Raji (cell line): ENCODE data around the gene GAPDH.

Source experiments
- POLR2A ChIP-seq: IDR thresholded peaks from 2 replicates; pipeline ENCODE4 v1.6.1; 2011; ENCODE audit warnings: low read depth, low read length, control low read depth; ENCODE audit not compliant: insufficient read depth

The GAPDH gene

GRCh38 chr12:6536894-6537579, 2.7 kb downstream of the GAPDH start:
- no peak for TF ChIP-seq POLR2A

- peak; percentile 43 for TF ChIP-seq POLR2A
Observed at GRCh38 chr12:6538420-6539313, 4.3 kb downstream of the GAPDH start.

GRCh38 chr12:6539314-6539682, 5.0 kb downstream of the GAPDH start:
- peak; percentile 41 for TF ChIP-seq POLR2A

GRCh38 chr12:6539707-6540134, 5.4 kb downstream of the GAPDH start:
- TF ChIP-seq POLR2A, result no peak; the same call in 1 of the 2 replicates

GRCh38 chr12:6540181-6540877, 6.0 kb downstream of the GAPDH start:
- no peak for TF ChIP-seq POLR2A

- TF ChIP-seq POLR2A, result no peak
Observed at GRCh38 chr12:6541371-6542165, 7.3 kb downstream of the GAPDH start.

GRCh38 chr12:6542209-6543009, 8.1 kb downstream of the GAPDH start:
- no peak for TF ChIP-seq POLR2A

- TF ChIP-seq POLR2A, result no peak
Observed at GRCh38 chr12:6546016-6546415, 11.7 kb downstream of the GAPDH start.

- no peak for TF ChIP-seq POLR2A
Observed at GRCh38 chr12:6547566-6547965, 13.2 kb downstream of the GAPDH start.

GRCh38 chr12:6547987-6548386, 13.7 kb downstream of the GAPDH start:
- no peak for TF ChIP-seq POLR2A

GRCh38 chr12:6548556-6548955, 14.2 kb downstream of the GAPDH start:
- TF ChIP-seq POLR2A, result no peak

- no peak for TF ChIP-seq POLR2A
Observed at GRCh38 chr12:6548966-6549683, 14.8 kb downstream of the GAPDH start.

GRCh38 chr12:6549684-6550151, 15.4 kb downstream of the GAPDH start:
- no peak for TF ChIP-seq POLR2A
